Body of pancreas (tissue), 4 donors: Measurements from ENCODE around the gene HTRA2.

Experiments used
- CTCF ChIP-seq, 7 experiments: fragments of 450-650 bp in 4 of 7; fragments of 200-600 bp in 3 of 7; sonication (generic) in 3 of 7; IDR thresholded peaks; one replicate each; pipeline ENCODE4 v1.5.1; 2016 to 2019; ENCODE audit warnings: antibody characterized with exemption in 7 of 7
- POLR2A ChIP-seq, 3 donors: fragments of 450-650 bp; IDR thresholded peaks; one replicate each; pipeline ENCODE4 v1.6.1; 2016; ENCODE audit warnings: antibody characterized with exemption in 3 of 3, mild to moderate bottlenecking in 2 of 3

GRCh38 chr2:74576863-74577229 lies 47.1 kb downstream of the HTRA2 start:
- TF ChIP-seq CTCF (IDR thresholded peaks at IDR 0.05) (no peak), POLR2A (IDR thresholded peaks at IDR 0.05) (peak in 1 of 3 donors; percentile 17)
